ENCODE measurements around the gene SPEG. TPM values are rescaled to one million over a fixed set of nuclear protein-coding genes. Genes with fewer than 3 reads are reported as not detected.

SPEG gene
- total and polyA plus RNA-seq, 10 donors: 0.74 to 8.2 (median 3.7) TPM

DNA sequence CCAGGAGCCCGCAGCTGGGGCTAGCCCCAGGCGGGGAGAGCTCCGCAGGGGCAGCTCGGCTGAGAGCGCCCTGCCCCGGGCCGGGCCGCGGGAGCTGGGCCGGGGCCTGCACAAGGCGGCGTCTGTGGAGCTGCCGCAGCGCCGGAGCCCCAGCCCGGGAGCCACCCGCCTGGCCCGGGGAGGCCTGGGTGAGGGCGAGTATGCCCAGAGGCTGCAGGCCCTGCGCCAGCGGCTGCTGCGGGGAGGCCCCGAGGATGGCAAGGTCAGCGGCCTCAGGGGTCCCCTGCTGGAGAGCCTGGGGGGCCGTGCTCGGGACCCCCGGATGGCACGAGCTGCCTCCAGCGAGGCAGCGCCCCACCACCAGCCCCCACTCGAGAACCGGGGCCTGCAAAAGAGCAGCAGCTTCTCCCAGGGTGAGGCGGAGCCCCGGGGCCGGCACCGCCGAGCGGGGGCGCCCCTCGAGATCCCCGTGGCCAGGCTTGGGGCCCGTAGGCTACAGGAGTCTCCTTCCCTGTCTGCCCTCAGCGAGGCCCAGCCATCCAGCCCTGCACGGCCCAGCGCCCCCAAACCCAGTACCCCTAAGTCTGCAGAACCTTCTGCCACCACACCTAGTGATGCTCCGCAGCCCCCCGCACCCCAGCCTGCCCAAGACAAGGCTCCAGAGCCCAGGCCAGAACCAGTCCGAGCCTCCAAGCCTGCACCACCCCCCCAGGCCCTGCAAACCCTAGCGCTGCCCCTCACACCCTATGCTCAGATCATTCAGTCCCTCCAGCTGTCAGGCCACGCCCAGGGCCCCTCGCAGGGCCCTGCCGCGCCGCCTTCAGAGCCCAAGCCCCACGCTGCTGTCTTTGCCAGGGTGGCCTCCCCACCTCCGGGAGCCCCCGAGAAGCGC, 49.1 kb downstream of the SPEG start:
- Histone ChIP-seq H3K36me3 (no peaks in the 10 kb centered on the region), H3K27ac (no peak overlapping the region), H3K27me3 (replicated peaks in 1 of 7) (peaks cover 5 to 73% (median 46%) of the 10 kb centered on the region in 7 donors), H3K9me3 (no peaks in the 10 kb centered on the region), H3K4me1 (peaks cover 0 to 20% (median 16%) of the 10 kb centered on the region in 6 donors), H3K4me3 (peak overlapping the region in 7 of 8 donors; percentile 4 to 60 (median 23))
- TF ChIP-seq POLR2AphosphoS5 (IDR thresholded peaks at IDR 0.05): no peak
- no peak for TF ChIP-seq CTCF (IDR thresholded peaks at IDR 0.05 in 8 of 11, conservative IDR thresholded peaks at IDR 0.05 in 3 of 11)
- no peak for TF ChIP-seq POLR2A (IDR thresholded peaks at IDR 0.05)
- no peak for DNase-seq
- 15 to 23% (median 16%) methylated on average over 29 to 58 of the region's 58 CpGs for WGBS, 5 donors
- intact Hi-C loops (cut with DNase I; ENCODE audit: low total_unique reads): no loop called here

DNA sequence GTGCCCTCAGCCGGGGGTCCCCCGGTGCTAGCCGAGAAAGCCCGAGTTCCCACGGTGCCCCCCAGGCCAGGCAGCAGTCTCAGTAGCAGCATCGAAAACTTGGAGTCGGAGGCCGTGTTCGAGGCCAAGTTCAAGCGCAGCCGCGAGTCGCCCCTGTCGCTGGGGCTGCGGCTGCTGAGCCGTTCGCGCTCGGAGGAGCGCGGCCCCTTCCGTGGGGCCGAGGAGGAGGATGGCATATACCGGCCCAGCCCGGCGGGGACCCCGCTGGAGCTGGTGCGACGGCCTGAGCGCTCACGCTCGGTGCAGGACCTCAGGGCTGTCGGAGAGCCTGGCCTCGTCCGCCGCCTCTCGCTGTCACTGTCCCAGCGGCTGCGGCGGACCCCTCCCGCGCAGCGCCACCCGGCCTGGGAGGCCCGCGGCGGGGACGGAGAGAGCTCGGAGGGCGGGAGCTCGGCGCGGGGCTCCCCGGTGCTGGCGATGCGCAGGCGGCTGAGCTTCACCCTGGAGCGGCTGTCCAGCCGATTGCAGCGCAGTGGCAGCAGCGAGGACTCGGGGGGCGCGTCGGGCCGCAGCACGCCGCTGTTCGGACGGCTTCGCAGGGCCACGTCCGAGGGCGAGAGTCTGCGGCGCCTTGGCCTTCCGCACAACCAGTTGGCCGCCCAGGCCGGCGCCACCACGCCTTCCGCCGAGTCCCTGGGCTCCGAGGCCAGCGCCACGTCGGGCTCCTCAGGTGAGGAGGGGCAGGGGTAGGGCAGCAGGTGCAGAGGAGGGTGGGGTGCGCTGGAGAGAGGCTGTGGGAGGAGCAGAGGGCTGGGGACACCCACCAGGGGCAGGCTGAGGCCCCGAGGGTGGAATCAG, 49.9 kb downstream of the SPEG start:
- no peak for DNase-seq
- no peak overlapping the region for H3K27ac ChIP-seq
- H3K4me3 ChIP-seq: peak overlapping the region in 7 of 8 donors; percentile 4 to 60 (median 23)
- H3K9me3 ChIP-seq: no peaks in the 10 kb centered on the region
- peaks cover 5 to 76% (median 46%) of the 10 kb centered on the region in 7 donors for H3K27me3 ChIP-seq (replicated peaks in 1 of 7)
- TF ChIP-seq POLR2A (IDR thresholded peaks at IDR 0.05): no peak
- no peak for TF ChIP-seq CTCF (IDR thresholded peaks at IDR 0.05 in 8 of 11, conservative IDR thresholded peaks at IDR 0.05 in 3 of 11)
- TF ChIP-seq POLR2AphosphoS5 (IDR thresholded peaks at IDR 0.05): no peak
- H3K36me3 ChIP-seq: no peaks in the 10 kb centered on the region
- intact Hi-C loops (cut with DNase I; ENCODE audit: low total_unique reads): no loop called here
- WGBS, 5 donors: 2 to 7% (median 3%) methylated on average over 19 to 89 of the region's 89 CpGs
- H3K4me1 ChIP-seq: peaks cover 0 to 20% (median 16%) of the 10 kb centered on the region in 6 donors

- intact Hi-C loops (cut with DNase I; ENCODE audit: low total_unique reads): no loop called here
- Histone ChIP-seq H3K36me3 (no peaks in the 10 kb centered on the region), H3K9me3 (no peaks in the 10 kb centered on the region), H3K27ac (no peak overlapping the region), H3K4me3 (peak overlapping the region in 1 of 8 donors; percentile 60), H3K27me3 (replicated peaks in 1 of 7) (peaks cover 5 to 82% (median 46%) of the 10 kb centered on the region in 7 donors), H3K4me1 (peaks cover 0 to 20% (median 16%) of the 10 kb centered on the region in 6 donors)
- 59 to 72% (median 63%) methylated on average over 12 of the region's 12 CpGs for WGBS, 5 donors
- no peak for DNase-seq
- no peak for TF ChIP-seq POLR2AphosphoS5 (IDR thresholded peaks at IDR 0.05)
- no peak for TF ChIP-seq CTCF (IDR thresholded peaks at IDR 0.05 in 8 of 11, conservative IDR thresholded peaks at IDR 0.05 in 3 of 11)
- TF ChIP-seq POLR2A (IDR thresholded peaks at IDR 0.05): no peak
These were observed 50.5 kb downstream of the SPEG start for GRCh38 chr2:219485201-219485580.
